GM12892 (cell line): ENCODE data around the gene BARHL2.

Experiments used
- DNase-seq: peaks from one replicate; pipeline ENCODE4 v3.0.0; 2011; ENCODE audit not compliant: insufficient read length
- FAIRE-seq: peaks from 2 replicates; lab custom pipeline; 2011; peaks lifted over from hg19 to GRCh38; lab: Jason Lieb, UNC
- POLR2A ChIP-seq: IDR thresholded peaks from 2 replicates; pipeline ENCODE4 v1.6.1; 2011; ENCODE audit warnings: low read depth, low read length, control low read depth
- POLR2AphosphoS5 ChIP-seq: IDR thresholded peaks from 2 replicates; pipeline ENCODE4 v1.6.1; 2011; ENCODE audit warnings: low read depth, low read length, control low read depth
- TAF1 ChIP-seq: IDR thresholded peaks from 2 replicates; pipeline ENCODE4 v1.6.1; 2011; ENCODE audit warnings: low read depth, mild to moderate bottlenecking, control low read depth, low read length, borderline replicate concordance

BARHL2 gene

GRCh38 chr1:90715309-90715708 lies 1.8 kb downstream of the BARHL2 start:
- FAIRE-seq = no peak
- no peak for DNase-seq
- TF ChIP-seq POLR2AphosphoS5 = no peak
- no peak for TF ChIP-seq TAF1
- TF ChIP-seq POLR2A = no peak

- TF ChIP-seq POLR2AphosphoS5 = no peak
- FAIRE-seq (no peak), DNase-seq (no peak)
These were observed 2.6 kb downstream of the BARHL2 start for GRCh38 chr1:90714521-90714951.

- no peak for FAIRE-seq
- TF ChIP-seq POLR2AphosphoS5 (no peak), TAF1 (no peak), POLR2A (no peak)
- no peak for DNase-seq
These were observed 3.2 kb downstream of the BARHL2 start for GRCh38 chr1:90713741-90714509.

- DNase-seq (no peak), FAIRE-seq (no peak)
- no peak for TF ChIP-seq POLR2A
- TF ChIP-seq TAF1 = no peak
- no peak for TF ChIP-seq POLR2AphosphoS5
These were observed 4.0 kb downstream of the BARHL2 start for GRCh38 chr1:90712915-90713730.

- DNase-seq = no peak
- FAIRE-seq = no peak
- TF ChIP-seq TAF1 (no peak), POLR2A (no peak), POLR2AphosphoS5 (no peak)
These were observed 4.8 kb downstream of the BARHL2 start for GRCh38 chr1:90712153-90712856.

GRCh38 chr1:90711696-90712095 lies 5.4 kb downstream of the BARHL2 start:
- TF ChIP-seq POLR2AphosphoS5 (no peak), POLR2A (no peak), TAF1 (no peak)
- DNase-seq (no peak), FAIRE-seq (no peak)

- no peak for DNase-seq
- FAIRE-seq = no peak
- TF ChIP-seq POLR2A (no peak), TAF1 (no peak), POLR2AphosphoS5 (no peak)
These were observed 6.2 kb downstream of the BARHL2 start for GRCh38 chr1:90710579-90711536.

- DNase-seq (no peak), FAIRE-seq (no peak)
- no peak for TF ChIP-seq TAF1
- no peak for TF ChIP-seq POLR2A
- TF ChIP-seq POLR2AphosphoS5 = no peak
These were observed 7.6 kb downstream of the BARHL2 start for GRCh38 chr1:90709535-90709934.

GRCh38 chr1:90708826-90709225 lies 8.3 kb downstream of the BARHL2 start:
- TF ChIP-seq POLR2AphosphoS5 (no peak), TAF1 (no peak), POLR2A (no peak)
- DNase-seq (no peak), FAIRE-seq (no peak)

GRCh38 chr1:90708236-90708786 lies 8.8 kb downstream of the BARHL2 start:
- no peak for FAIRE-seq
- no peak for TF ChIP-seq POLR2AphosphoS5
- TF ChIP-seq TAF1 = no peak
- TF ChIP-seq POLR2A = no peak
- no peak for DNase-seq

GRCh38 chr1:90707363-90707710 lies 9.8 kb downstream of the BARHL2 start:
- no peak for DNase-seq
- TF ChIP-seq TAF1 (no peak), POLR2A (no peak), POLR2AphosphoS5 (no peak)
- no peak for FAIRE-seq
